Measurements from ENCODE around the gene HECTD4. TPM values are rescaled to one million over a fixed set of nuclear protein-coding genes. Genes with fewer than 3 reads are reported as not detected.

The HECTD4 gene
- total and polyA plus RNA-seq, 2 donors (not counting 1 experiment from before 2014, with no cell fraction given) = 46.4 to 92.2 TPM

- Histone ChIP-seq H3K27me3 (replicated peaks in 1 of 4; ENCODE audit: control extremely low read depth in 1 of 4, control insufficient read depth in 3 of 4, insufficient read depth in 4 of 4, low read length in 3 of 4) (no peaks in the 10 kb centered on the region), H3K4me2 (replicated peaks; ENCODE audit: low read depth, low read length, poor library complexity, severe bottlenecking) (no peak overlapping the region), H3K36me3 (replicated peaks in 1 of 2; ENCODE audit: control extremely low read depth in 1 of 2, control insufficient read depth in 1 of 2, extremely low read depth in 1 of 2, insufficient read depth in 2 of 2, low read length in 1 of 2) (no peaks in the 10 kb centered on the region), H2AFZ (ENCODE audit: insufficient read depth, low read depth, low read length, poor library complexity, severe bottlenecking) (no peak overlapping the region), H3K4me1 (ENCODE audit: control insufficient read depth in 2 of 2, insufficient read depth in 2 of 2, low read length in 2 of 2) (peaks cover 6 to 11% of the 10 kb centered on the region in 2 donors), H3K27ac (ENCODE audit: low read length in 2 of 2) (no peak overlapping the region), H3K79me2 (ENCODE audit: control insufficient read depth, insufficient read depth, low read length) (peaks cover 94% of the 10 kb centered on the region), H3K9ac (ENCODE audit: low read length) (no peak overlapping the region), H3K9me3 (ENCODE audit: control extremely low read depth in 1 of 3, control insufficient read depth in 2 of 3, insufficient read depth in 1 of 3, low read length in 2 of 3) (peaks cover 0 to 6% (median 0%) of the 10 kb centered on the region in 3 donors), H3K4me3 (ENCODE audit: control extremely low read depth in 1 of 5, extremely low read depth in 1 of 5, insufficient read depth in 1 of 5, low read depth in 2 of 5, low read length in 4 of 5) (no peak overlapping the region), H4K20me1 (ENCODE audit: control insufficient read depth, insufficient read depth, low read length, poor library complexity, severe bottlenecking) (peaks cover 14% of the 10 kb centered on the region)
- TF ChIP-seq EZH2 (IDR thresholded peaks at IDR 0.05; ENCODE audit: borderline replicate concordance, insufficient read depth, low read depth, low read length, poor library complexity, severe bottlenecking) (no peak), CTCF (IDR thresholded peaks at IDR 0.05) (no peak)
- H3K4me1 Mint-ChIP-seq = peaks cover 32% of the 10 kb centered on the region
- ChIA-PET CTCF (no interaction called here), POLR2A (no interaction called here)
- ATAC-seq (ENCODE audit: low read depth) (no peak), DNase-seq (no peak)
- no peaks in the 10 kb centered on the region for H3K27me3 Mint-ChIP-seq
- 100% methylated on average over 1 of the region's 4 CpGs for WGBS (ENCODE audit: insufficient coverage)
- no peaks in the 10 kb centered on the region for H3K9me3 Mint-ChIP-seq (ENCODE audit: insufficient read depth)
- intact Hi-C loops (cut with micrococcal nuclease) = no loop called here
- H3K4me3 Mint-ChIP-seq = no peak overlapping the region
- no peak overlapping the region for H3K27ac Mint-ChIP-seq
Measured at GRCh38 chr12:112361271-112361670, 21.0 kb downstream of the HECTD4 start.

GRCh38 chr12:112359290-112359689 is 22.9 kb downstream of the HECTD4 start:
- WGBS (ENCODE audit: insufficient coverage) = 100% methylated on average over 1 of the region's 4 CpGs
- H3K79me2 ChIP-seq (ENCODE audit: control insufficient read depth, insufficient read depth, low read length) = peaks cover 95% of the 10 kb centered on the region
- intact Hi-C loops (cut with micrococcal nuclease) = no loop called here
- Mint-ChIP-seq H3K4me1 (peaks cover 34% of the 10 kb centered on the region), H3K27me3 (no peaks in the 10 kb centered on the region), H3K4me3 (no peak overlapping the region), H3K9me3 (ENCODE audit: insufficient read depth) (no peaks in the 10 kb centered on the region), H3K27ac (no peak overlapping the region)
- H3K27ac ChIP-seq (ENCODE audit: low read length in 2 of 2) = no peak overlapping the region
- peaks cover 9% of the 10 kb centered on the region for H4K20me1 ChIP-seq (ENCODE audit: control insufficient read depth, insufficient read depth, low read length, poor library complexity, severe bottlenecking)
- ChIA-PET POLR2A (no interaction called here), CTCF (interaction anchor here (0.8 kb wide), 1 partner anchor 26 kb away, joined by 3 read pairs; no protein-coding TSS in a partner anchor)
- no peak overlapping the region for H3K9ac ChIP-seq (ENCODE audit: low read length)
- no peaks in the 10 kb centered on the region for H3K36me3 ChIP-seq (replicated peaks in 1 of 2; ENCODE audit: control extremely low read depth in 1 of 2, control insufficient read depth in 1 of 2, extremely low read depth in 1 of 2, insufficient read depth in 2 of 2, low read length in 1 of 2)
- no peak overlapping the region for H2AFZ ChIP-seq (ENCODE audit: insufficient read depth, low read depth, low read length, poor library complexity, severe bottlenecking)
- DNase-seq (no peak), ATAC-seq (ENCODE audit: low read depth) (no peak)
- H3K9me3 ChIP-seq (ENCODE audit: control extremely low read depth in 1 of 3, control insufficient read depth in 2 of 3, insufficient read depth in 1 of 3, low read length in 2 of 3) = peaks cover 0 to 7% (median 0%) of the 10 kb centered on the region in 3 donors
- H3K4me3 ChIP-seq (ENCODE audit: control extremely low read depth in 1 of 5, extremely low read depth in 1 of 5, insufficient read depth in 1 of 5, low read depth in 2 of 5, low read length in 4 of 5) = no peak overlapping the region
- no peaks in the 10 kb centered on the region for H3K27me3 ChIP-seq (replicated peaks in 1 of 4; ENCODE audit: control extremely low read depth in 1 of 4, control insufficient read depth in 3 of 4, insufficient read depth in 4 of 4, low read length in 3 of 4)
- no peak for TF ChIP-seq CTCF (IDR thresholded peaks at IDR 0.05)
- no peak for TF ChIP-seq EZH2 (IDR thresholded peaks at IDR 0.05; ENCODE audit: borderline replicate concordance, insufficient read depth, low read depth, low read length, poor library complexity, severe bottlenecking)
- peaks cover 15 to 17% of the 10 kb centered on the region in 2 donors for H3K4me1 ChIP-seq (ENCODE audit: control insufficient read depth in 2 of 2, insufficient read depth in 2 of 2, low read length in 2 of 2)
- no peak overlapping the region for H3K4me2 ChIP-seq (replicated peaks; ENCODE audit: low read depth, low read length, poor library complexity, severe bottlenecking)

Measured in B cell (primary cell).